ENCODE measurements around the gene OLFML2B.

The OLFML2B gene

GRCh38 chr1:162003830-162004215 is 19.8 kb downstream of the OLFML2B start:
- peak; percentile 39 for DNase-seq

GRCh38 chr1:162003061-162003829 is 20.4 kb downstream of the OLFML2B start:
- no peak for DNase-seq

- DNase-seq, result no peak
Observed at GRCh38 chr1:162000053-162000420, 23.6 kb downstream of the OLFML2B start.

- DNase-seq, result no peak
Observed at GRCh38 chr1:161999301-162000052, 24.2 kb downstream of the OLFML2B start.

GRCh38 chr1:161998811-161999210 is 24.9 kb downstream of the OLFML2B start:
- no peak for DNase-seq

GRCh38 chr1:161997152-161997551 is 26.5 kb downstream of the OLFML2B start:
- DNase-seq, result no peak

GRCh38 chr1:161994175-161994668 is 29.4 kb downstream of the OLFML2B start:
- DNase-seq, result no peak

- DNase-seq, result no peak
Observed at GRCh38 chr1:161993576-161993975, 30.1 kb downstream of the OLFML2B start.

GRCh38 chr1:161989786-161990185 is 33.9 kb downstream of the OLFML2B start:
- DNase-seq, result no peak

GRCh38 chr1:161989108-161989507 is 34.6 kb downstream of the OLFML2B start:
- DNase-seq, result no peak

- DNase-seq, result no peak
Observed at GRCh38 chr1:161988413-161988812, 35.3 kb downstream of the OLFML2B start.

GRCh38 chr1:161987872-161988271 is 35.8 kb downstream of the OLFML2B start:
- DNase-seq, result no peak

GRCh38 chr1:161987303-161987702 is 36.4 kb downstream of the OLFML2B start:
- no peak for DNase-seq

- DNase-seq, result no peak
Observed at GRCh38 chr1:161986328-161986727, 37.3 kb downstream of the OLFML2B start.

- no peak for DNase-seq
Observed at GRCh38 chr1:161985301-161985822, 38.3 kb downstream of the OLFML2B start.

GRCh38 chr1:161983725-161984124 is 39.9 kb downstream of the OLFML2B start:
- no peak for DNase-seq

GRCh38 chr1:161982917-161983316 is 40.8 kb downstream of the OLFML2B start:
- DNase-seq, result no peak

GRCh38 chr1:161982507-161982895 is 41.2 kb downstream of the OLFML2B start:
- DNase-seq, result no peak

- DNase-seq, result no peak
Observed at GRCh38 chr1:161981735-161982506, 41.7 kb downstream of the OLFML2B start.

- DNase-seq, result no peak
Observed at GRCh38 chr1:161981126-161981525, 42.5 kb downstream of the OLFML2B start.

- no peak for DNase-seq
Observed at GRCh38 chr1:161978011-161978790, 45.5 kb downstream of the OLFML2B start.

All from NCI-H510A treated with DMSO at 0.1 percent for 48 hours (cell line).